Keratinocyte (primary cell): ENCODE results near the gene NAA10.

Experiments
- EZH2 ChIP-seq: IDR thresholded peaks from one replicate; pipeline ENCODE4 v1.6.1; 2012; ENCODE audit warnings: inconsistent platforms, mild to moderate bottlenecking, low read length, moderate library complexity
- TF ChIP-seq, protein P1 (sequence below), 3 experiments: IDR thresholded peaks in 1 of 3; conservative IDR thresholded peaks in 1 of 3; optimal IDR thresholded peaks in 1 of 3; 2 replicates in 2 of 3; 3 replicates in 1 of 3; pipeline versions ENCODE3 to v1.5.1; 2011; ENCODE audit warnings: low read length in 3 of 3, mild to moderate bottlenecking in 3 of 3, moderate library complexity in 2 of 3, control low read depth in 1 of 3, inconsistent platforms in 1 of 3; ENCODE audit not compliant: insufficient read depth in 2 of 3; ENCODE audit errors: extremely low read depth in 1 of 3

DNA sequence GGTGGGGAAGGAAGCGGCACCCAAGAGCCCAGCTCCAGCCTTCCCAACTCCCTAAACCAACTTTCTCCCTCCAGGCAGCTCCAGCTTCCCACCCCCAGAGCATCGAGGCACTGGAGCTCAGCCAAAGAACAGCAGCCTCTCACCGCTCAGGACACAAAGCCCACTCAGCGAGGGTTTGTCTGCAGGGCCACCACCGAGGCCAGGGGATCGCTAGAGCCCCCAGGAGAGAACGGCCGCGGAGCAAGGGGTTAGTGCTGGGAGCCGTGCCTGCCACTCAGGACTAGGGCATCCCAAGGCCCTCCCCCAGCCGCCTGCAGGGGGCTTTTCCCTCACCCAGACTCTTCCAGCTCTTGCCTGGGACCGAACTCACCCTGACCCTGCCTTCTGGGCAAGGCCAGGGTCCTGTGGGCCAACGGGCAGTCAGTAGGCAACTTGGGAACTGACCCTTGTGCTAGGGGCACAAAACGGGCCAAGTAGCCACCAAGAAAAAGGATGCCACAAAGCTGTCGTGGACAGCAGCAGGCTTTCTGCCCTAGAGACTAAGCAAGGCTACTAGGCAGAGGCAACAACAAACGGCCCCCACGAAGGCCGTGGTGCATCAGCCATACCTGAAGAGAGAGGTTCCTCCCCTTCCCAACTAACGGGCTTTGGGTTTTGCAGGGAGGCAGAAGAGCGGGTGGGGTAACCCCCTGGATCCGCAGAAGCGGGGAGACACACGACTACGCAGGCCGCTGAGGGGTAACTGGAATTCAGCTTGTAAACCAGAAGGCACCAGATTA lies 34.5 kb upstream of the NAA10 start:
- TF ChIP-seq, protein P1, sequence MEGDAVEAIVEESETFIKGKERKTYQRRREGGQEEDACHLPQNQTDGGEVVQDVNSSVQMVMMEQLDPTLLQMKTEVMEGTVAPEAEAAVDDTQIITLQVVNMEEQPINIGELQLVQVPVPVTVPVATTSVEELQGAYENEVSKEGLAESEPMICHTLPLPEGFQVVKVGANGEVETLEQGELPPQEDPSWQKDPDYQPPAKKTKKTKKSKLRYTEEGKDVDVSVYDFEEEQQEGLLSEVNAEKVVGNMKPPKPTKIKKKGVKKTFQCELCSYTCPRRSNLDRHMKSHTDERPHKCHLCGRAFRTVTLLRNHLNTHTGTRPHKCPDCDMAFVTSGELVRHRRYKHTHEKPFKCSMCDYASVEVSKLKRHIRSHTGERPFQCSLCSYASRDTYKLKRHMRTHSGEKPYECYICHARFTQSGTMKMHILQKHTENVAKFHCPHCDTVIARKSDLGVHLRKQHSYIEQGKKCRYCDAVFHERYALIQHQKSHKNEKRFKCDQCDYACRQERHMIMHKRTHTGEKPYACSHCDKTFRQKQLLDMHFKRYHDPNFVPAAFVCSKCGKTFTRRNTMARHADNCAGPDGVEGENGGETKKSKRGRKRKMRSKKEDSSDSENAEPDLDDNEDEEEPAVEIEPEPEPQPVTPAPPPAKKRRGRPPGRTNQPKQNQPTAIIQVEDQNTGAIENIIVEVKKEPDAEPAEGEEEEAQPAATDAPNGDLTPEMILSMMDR (optimal IDR thresholded peaks at IDR 0.05 in 1 of 3, IDR thresholded peaks at IDR 0.05 in 1 of 3, conservative IDR thresholded peaks at IDR 0.05 in 1 of 3; ENCODE audit: extremely low read depth in 1 of 3, insufficient read depth in 2 of 3, low read length in 3 of 3): no peak
- TF ChIP-seq EZH2: no peak
